GM19351 (cell line): ENCODE results near the gene MAPK6.

Experiments
- ATAC-seq: cut with Tn5 transposase; IDR thresholded peaks from one replicate; pipeline ENCODE4 v1.9.1; 2021; ENCODE audit warnings: mild to moderate bottlenecking, moderate library complexity; ENCODE audit not compliant: unreplicated experiment

Gene MAPK6

DNA sequence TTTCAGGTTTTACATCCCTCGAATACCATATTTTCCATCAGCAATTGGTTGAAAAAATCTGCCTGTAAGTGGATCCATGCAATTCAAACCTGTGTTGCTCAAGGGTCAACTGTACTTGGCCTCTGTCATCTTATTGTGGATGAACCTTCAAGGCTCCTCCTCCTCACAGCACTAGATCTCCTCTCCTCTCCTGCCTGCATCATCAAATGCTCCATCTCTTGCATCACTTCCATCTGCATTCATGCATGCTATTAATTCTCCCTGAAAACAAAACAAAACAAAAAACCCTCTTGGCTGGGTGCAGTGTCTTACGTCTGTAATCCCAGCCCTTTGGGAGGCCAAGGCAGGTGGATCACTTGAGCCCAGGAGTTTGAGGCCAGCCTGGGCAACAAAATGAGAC is 83.4 kb downstream of the MAPK6 start:
- no peak for ATAC-seq

DNA sequence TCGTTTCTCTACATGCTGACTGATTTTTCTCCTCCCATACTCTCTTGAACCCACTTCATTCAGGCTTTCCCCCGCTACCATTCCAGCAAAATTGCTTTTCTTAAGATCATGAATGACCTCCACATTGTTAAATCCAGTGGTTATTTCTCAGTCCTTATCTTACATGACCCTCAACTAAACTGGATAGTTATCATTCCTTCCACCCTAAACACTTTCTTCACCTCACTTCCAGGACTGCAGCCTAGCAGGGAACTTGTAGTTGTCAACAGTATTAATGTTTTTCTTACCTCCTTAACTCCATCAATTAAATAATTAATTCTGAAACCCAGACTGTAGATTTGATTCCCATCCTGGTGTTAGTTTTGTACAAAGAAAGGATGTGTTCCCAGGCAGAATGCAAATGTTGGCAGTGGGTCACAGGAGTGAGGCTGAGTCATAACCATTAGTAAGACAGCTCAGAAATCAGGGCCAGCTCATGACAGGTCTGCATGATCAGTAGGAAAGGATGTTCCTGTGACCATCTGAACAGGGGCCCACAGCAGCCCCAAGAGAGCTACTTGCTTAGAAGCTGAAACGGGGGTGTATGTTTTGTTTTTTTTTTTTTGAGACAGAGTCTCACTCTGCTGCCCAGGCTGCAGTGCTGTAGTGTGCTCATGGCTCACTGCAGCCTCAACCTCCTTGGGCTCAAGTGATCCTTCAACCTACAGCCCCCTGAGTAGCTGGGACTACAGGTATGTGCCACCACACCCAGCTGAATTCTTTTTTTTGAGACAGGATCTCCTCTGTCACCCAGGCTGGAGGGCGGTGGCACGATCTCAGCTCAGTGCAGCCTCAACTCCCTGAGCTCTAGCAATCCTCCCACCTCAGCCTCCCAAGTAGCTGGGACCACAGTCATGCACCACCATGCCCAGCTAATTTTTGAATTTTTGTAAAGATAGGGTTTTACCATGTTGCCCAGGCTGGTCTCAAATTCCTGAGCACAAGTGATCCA is 84.5 kb downstream of the MAPK6 start:
- ATAC-seq: peak; percentile 73

DNA sequence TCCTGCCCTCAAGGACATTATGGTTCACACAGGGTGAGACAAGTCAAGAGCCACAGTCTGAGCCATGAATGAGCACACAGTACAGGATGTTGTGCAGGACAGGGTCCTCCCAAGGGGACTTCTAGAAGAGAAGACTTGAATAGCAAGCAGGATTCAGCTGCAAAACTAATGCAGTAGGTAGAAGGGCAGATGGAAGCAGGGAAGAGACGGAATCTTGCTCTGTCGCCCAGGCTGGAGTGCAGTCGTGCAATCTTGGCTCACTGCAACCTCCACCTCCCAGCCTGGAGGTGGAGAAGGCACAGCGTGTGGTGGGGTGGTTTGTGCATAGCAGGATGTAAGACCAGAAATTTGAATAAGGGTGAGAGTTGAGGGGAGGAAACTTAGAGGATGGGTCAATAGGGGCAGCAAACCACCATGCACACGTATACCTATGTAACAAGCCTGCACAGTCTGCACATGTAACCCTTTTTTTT is 85.5 kb downstream of the MAPK6 start:
- ATAC-seq: peak; percentile 42

DNA sequence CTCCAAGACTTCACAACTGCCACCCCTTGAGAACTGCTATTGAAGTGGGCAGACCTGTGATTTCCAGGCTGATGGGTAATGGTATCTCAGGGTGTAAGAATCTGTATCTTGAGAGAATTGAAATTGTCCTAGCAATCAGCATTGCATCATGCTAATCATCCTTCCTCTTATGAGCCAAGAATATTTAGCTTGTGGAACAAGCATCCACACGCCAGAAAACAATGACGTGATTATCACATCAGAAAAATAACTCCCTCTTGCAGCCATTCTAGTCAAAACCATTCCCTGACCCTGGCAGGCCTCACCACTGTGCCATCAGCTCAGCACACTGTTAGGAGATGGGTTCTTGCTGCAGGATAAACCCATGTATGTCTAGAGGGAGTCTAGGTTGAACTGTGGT is 86.8 kb downstream of the MAPK6 start:
- ATAC-seq: no peak

DNA sequence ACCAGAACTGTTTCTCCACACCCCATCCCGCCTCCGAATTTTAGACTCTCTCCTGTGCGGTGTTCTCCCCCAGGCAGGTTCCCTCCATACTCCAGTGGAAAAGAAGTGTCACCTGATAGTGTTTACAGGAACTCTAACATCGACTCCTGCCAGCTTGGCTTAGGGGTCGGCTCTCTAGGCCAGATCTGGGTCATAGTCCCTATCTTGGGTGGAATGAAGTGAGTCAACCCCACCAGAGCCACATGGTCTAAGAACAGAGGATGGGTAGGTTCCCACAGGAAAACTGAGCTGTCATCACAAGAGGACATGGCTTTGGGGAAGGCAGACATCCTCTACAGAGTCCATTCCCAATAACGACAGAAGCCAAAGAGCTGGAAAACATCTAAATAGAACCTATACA is 87.6 kb downstream of the MAPK6 start:
- ATAC-seq: no peak

DNA sequence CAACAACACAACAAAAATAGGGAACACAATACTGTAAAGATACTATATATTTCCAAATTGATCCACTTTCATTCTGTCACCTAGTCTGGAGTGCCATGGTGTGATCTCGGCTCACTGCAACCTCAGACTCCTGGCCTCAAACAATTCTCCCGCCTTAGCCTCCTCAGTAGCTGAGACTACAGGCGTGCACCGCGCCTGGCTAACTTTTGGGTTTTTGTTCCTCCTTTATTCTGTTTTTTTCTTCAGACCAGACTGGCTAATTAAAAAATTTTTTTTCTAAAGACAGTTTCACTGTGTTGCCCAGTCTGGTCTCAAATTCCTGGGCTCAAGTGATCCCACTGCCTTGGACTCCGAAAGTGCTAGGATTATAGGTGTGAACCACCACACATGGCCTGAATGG is 88.2 kb downstream of the MAPK6 start:
- no peak for ATAC-seq

DNA sequence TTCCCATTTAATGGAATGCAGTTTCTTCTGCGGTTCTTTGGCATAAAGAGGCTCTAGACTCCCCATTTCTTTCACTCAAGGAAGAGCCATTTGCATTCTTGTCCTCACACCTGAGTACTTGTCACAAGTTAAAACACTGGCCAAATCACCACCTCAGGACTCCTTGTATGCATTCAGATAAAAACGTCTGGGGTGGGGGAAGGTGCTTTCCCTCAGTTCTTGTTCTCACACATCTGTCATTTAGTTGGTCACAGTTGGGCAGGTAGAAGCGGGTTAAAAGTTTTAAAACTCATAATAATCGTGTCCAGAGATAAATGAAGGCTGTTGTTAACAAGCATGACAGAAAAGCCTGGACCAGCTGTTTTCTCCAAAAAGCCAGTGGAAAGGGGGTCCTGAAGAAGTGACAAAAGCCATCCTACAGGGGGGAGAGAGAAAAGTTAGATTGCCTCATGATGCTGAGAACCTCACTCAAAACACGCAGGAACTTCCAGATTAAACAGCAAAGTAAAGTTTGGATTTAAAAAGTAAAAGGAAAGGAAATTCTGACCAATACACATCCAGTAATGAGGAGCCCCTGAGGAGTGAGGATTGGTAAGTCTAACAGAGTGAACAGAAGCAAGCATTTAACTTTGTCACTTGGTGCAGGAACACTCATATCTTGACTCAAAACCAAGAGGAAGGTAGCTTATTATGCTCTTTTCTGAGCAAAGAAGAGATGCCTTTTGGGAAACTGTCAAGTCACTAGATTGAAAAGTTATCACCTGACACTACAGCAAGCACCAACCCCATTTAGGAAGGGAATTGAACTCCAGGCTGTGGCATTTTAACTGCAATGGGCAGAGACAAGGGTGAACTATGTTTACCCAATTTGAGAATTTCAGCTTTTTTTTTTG is 90.8 kb downstream of the MAPK6 start:
- peak; percentile 61 for ATAC-seq

DNA sequence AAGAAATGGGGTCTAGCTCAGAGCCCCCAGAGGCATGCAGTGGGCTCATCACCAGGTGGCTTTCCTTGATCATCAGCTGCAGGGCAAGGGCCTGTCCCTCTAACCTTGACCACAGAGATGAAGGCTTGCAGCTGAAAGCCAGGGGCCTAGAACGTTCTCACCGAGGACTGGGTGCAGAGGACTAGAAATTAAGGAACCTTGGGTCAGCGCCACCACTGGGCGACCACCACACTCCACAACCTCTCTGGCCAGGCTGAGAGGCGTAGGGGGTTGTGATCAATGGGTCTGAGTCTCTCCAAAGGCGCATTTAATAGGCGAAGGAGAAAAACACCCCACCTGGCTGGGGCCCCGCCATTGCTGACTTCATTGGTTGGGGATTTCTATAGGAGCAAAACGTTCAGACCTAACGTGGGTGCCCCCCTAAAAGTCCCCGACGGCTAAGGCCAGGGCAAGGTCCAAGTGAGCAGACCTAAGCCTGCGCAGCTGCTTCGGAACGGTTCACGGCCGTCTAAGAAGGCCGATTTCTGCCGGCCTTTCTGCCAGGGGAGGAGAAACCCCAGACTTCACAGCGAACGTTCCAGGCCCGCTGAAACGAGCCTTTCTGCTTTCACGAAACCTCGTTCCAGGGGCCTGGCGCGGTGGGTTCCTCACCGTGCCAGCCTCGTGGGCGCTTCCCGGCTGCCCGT is 92.6 kb downstream of the MAPK6 start:
- ATAC-seq: no peak

DNA sequence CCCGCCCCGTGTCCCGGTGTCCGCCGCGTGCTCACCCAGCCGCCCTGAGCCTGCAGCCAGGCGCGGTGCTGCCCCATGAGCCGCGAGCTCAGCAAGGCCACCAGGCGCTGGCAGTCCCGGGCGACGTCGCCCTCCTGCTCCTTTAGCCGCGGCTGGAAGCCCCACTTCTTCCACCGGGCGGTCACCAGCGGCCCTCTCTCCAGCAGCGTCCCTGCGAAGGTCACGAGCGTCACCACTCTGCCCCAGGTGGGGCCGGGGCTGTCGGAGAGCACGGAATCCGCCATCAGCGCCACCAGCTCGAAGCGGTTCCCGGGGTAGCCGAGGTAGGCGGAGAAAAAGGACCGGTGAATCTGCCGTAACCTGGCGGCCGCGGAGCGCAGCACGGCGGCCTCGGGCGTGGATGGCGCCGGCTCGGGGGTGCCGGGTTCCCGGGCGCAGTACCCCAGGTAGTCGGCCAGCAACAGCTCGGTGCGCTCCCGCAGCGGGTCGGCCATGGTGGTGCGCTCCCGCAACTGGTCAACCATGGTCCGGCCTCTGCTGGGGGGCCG is 93.3 kb downstream of the MAPK6 start:
- no peak for ATAC-seq

DNA sequence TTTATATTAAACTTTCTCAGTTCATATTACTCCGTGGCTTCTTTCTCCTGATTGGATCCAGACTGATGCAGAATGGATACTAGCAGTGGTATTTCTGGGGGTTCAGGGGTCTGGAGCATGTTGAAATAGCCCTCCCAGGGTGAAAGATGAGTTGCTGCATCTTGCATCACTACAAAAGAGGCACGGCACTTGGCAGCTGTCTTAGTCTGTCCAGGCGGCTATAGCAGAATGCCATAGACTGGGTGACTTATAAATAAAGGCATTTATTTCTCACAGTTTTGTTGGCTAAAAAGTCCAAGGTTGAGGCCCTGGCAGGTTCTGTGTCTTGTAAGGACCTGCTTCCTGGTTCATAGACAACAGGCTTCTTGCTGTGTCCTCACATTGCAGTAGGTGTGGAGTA is 94.2 kb downstream of the MAPK6 start:
- ATAC-seq: no peak

DNA sequence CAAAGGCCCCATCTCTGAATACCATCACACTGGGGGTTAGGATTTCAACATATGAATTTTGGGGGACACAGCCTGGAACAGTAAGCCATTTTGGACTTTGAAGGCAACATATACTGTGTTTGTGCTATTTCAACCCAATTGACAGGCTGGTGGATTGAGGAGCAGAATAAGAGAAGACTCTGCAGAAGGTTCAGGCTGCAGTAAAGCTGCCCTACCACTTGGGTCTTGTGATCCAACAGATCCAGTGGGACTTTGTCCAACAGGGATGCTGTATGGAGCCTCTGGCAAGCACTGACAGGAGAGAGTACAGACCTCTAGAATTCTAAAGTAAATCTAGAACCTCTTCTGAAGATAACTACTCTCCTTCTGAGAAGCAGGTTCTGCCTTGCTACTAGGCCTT is 94.7 kb downstream of the MAPK6 start:
- no peak for ATAC-seq

DNA sequence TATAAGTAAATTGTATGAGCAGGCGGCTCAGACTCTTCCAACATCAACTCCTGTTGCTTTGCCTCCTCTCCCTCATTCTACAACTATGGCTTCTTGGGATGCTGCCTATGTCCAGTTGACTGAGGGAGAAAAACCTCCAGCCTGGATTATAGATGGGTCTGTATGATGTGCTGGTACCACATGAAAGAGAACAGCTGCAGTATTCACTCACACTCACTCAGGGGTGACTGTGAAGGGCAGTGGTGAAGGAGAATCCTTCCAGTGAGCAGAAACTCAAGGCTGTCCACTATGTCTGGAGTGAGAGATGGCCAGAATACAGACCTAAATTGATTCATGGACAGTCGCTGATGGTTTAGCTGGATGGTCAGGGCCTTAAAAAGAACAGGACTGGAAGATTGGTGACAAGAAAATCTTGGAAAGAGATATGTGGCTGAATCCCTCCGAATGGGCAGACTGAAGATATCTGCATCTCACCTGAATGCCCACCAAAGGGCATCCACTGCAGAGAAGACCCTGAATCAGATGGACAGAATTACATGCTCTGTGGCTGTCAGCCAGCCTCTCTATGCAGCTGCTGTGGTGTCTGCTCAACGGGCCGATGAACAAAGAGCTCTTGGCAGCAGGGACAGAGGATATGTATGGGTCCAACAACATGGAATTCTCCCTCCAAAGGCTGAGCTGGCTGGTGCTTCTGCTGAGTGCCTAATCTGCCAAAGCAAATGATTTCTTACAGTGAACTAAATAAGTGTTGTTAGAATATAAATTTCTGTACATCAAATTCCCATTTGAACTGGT is 95.4 kb downstream of the MAPK6 start:
- ATAC-seq: no peak

DNA sequence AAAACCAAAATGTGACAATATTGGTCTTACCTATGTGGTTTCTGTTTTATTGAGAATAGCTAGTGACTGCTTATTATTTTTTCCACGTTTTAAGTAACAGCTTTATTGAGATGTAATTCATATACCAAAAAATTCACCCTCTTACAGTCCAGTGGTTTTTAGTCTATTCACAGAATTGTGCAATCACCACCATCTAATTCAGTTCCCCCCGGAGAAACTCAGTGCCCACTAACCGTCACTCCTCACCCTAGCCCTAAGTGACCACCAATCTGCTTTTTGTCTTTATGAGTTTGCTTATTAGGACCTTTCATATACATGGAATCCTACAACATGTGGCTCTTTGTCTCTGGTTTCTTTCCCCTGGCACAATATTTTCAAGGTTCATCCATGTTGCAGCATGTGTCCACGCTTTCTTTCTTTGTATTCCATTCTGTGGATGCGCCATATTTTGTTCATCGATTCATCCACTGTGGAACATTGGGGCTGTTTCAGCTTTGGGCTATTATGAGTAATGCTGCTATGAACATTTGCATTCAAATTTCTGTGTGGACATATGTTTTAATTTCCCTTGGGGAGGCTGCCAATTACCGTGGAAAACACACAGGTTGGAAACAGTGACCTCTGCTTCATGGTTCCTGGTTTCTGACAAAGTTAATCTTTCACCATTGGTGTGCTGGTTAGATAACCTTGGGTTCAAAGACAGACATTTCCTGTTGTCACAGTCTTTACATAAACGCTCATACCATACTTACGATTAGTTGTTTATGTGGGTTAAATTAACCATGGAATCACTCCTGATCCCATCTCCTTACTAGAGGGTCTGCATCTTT is 96.8 kb downstream of the MAPK6 start:
- ATAC-seq: no peak
